GM19468 (cell line): ENCODE measurements around the gene AIMP2.
"Not testable (repeated sequence)": the region's sequence is repeated elsewhere in the genome, so short reads cannot be mapped to it uniquely, and the experiment has no call there.

Experiments used
- ATAC-seq: cut with Tn5 transposase; IDR thresholded peaks from one replicate; pipeline ENCODE4 v1.9.1; 2021; ENCODE audit warnings: mild to moderate bottlenecking, moderate library complexity, moderate number of reproducible peaks; ENCODE audit not compliant: unreplicated experiment; ENCODE audit errors: extremely low read depth

The AIMP2 gene

DNA sequence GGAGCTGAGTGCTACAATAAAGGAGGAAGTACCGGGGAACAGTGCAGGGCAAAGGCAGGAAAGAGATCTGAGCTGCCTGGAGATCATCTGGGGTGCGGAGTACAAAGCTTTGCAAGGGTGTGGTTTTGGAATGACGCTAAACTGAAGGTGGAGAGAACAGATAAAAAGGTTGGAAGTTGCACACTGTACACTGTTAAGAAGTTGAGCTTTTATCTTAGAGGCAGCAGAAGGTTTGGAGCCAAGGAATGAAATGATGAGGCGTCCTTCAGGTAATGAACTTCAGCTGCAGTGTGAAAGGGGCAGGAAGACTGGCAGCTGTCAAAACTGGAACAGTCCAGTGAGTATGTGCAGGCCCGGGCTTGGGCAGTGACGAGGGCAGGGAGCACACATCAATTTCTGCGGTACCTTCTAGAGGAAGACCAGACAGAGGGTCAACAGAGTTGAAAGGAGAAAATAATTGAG, 14.9 kb downstream of the AIMP2 start:
- ATAC-seq: no peak

DNA sequence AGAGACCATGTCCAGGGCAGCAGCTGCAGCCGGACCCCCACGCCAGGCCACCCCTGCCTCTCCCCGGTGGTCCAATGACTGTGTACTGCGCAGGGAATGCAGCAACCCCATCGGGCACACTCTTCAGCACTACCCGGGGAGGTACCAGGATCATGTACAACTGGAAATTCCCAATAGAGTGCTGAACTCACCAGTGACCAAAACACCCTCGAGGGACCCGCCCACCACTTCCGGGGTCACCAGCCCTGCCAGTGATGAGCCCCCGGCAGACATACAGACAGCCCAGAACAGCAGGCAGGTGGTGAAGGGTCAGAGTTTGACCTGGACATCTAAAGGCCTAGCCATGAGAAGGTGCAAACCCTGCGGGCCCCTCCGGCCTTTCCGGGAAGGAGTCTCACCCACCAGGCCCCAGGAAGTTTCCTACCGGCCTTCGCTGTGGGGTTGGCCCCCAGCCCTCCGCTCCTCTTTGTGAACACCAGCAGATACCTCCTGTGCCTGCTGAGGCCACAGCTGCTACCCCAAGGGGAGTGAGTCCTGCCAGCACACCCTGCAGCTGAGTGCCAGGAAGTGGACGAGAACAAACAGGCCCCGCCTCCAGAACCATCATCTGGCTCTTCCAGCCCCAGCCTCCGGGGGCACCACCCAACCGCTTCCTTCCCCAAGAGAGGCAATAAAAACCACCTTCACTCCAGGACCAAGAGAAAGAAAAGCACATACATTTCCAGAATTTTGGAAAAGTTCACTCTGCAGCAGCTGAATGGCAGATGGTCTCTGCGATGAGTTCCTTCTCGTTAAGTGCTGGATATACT, 17.1 kb downstream of the AIMP2 start:
- ATAC-seq: peak; percentile 49

DNA sequence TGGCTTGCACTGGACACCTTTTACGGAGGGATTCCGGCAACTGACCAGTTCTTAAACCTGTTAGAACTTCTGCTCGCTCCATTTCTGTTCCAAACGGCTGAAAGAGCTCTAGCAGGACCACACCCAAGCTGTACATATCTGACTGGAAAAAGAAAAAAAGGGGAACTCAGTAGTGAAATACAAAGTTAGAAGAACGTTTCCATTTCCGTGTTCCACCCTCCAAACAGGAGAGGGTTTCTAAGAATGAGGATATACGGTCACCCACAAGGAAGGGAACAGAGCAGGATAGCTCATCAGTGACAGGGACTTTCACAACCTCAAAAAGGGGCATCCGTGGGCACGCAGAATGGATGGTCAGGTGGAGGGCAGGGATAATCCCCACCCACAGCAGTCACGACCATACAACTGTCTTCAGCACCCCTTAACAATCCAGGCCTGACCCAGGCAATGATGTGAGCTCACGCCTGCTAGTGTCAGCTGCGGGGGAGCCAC, 17.8 kb downstream of the AIMP2 start:
- ATAC-seq: no peak

DNA sequence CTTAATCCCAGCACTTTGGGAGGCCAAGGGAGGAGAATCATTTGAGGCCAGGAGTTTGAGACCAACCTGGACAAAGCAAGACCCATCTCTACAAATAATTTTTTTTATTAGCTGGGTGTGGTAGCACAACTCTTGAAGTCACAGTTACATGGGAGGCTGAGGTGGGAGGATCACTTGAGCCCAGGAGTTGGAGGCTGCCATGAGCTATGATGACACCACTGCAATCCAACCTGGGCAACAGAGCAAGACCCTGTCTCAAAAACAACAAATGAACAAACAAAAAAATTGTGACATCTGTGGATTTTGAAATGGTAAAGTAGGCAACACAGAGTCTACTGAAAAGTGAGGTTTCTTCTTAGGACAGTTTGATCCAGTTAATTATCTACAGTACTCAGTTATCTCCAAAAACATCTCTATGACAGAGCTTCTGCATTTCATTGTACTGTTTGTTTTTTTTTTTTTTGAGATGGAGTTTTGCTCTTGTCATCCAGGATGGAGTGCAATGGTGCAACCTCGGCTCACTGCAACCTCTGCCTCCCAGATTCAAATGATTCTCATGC, 18.8 kb downstream of the AIMP2 start:
- no peak for ATAC-seq

DNA sequence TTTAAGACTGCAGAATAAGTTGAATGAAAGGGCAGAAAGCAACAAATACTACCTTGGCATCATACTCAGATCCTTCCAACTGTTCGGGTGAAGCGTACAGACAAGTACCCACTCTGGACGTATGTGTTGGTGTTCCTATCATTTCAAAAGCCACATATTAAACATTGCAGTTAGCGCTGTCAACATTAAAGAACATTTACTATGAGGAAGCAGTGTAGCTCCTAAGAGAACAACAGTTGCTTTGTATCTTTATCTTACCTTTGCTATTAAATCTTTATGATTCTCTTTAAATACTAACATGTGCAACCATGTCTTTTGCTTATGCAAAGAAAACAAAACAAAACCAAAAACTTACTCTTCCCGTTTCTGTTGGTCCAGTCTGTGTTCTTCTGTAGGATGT, 19.5 kb downstream of the AIMP2 start:
- ATAC-seq: no peak

DNA sequence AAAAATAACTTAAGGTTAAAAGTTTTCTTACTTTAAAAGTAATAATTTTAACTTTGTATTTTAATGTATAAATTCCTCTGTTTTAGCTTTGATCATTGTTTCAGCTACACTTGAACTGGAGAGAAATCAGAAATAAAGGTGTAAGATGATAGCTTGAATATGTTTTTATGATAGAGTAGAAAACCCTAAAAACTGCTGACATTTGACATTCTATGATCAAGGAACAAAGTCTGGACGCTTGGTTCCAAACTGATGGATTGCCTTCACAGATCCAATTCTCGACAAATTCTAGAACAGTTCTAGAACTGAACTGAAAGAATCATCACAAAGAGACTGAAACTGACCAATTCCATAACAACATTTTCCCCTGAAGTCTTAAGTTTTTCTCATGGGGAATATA, 21.9 kb downstream of the AIMP2 start, which contains the start of gene ANKRD61:
Gene ANKRD61, plus strand, starts transcription at position 389 of the 400 bp plus-strand sequence. Its CDS starts 0 bp downstream, at position 389.
- no peak for ATAC-seq

DNA sequence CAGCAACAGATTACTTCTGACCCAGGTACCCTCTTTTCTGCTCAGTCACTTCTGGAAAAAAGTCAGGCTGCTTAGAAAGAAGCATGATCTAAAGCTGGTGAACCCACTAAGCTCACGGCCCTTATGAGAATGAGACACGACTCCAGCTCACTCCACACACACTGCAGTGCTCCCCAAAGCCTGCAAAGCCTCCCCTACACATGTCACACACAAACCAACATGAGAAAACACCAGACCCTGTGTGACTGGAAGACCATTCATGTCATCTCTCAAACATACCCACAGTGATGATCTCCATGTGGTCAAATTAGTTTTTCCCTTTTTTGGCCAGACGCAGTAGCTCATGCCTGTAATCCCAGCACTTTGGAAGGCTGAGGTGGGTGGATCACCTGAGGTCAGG, 22.5 kb downstream of the AIMP2 start:
- ATAC-seq: no peak

DNA sequence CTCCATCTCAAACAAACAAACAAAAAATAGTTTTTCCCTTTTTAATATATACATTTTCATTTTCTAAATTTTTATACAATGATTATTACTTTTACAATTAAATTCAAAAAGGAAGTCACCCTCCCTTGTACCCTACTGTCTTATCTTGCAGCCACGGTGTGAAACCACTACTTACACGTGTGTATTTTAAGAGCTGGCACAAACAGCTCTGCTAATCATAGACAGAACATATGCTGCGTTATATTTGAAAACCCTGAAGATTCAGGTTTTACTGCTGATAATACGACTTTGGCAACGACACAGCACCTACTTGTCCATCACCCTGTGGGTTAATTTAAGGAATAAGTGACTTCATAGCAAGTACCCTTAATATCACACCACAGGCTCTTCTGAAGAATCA, 23.1 kb downstream of the AIMP2 start:
- ATAC-seq: no peak

DNA sequence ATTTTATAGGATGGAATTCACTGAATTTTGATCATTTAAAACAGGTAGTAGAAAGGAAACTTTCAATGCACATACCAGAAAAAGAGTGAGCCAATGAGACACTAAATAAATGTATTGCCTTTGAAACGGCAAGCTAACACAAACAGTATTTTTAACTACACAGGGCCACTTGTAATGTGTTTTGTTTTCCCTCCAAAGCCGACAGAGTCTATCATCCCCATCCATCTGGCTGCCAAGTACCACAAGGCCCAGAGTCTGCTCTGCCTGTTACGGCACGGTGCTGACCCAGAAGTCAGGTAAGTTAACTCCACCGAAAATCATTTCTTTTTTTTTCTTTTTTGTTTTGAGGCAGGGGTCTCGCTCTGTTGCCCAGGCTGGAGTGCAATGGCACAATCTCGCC, 23.6 kb downstream of the AIMP2 start:
- no peak for ATAC-seq

DNA sequence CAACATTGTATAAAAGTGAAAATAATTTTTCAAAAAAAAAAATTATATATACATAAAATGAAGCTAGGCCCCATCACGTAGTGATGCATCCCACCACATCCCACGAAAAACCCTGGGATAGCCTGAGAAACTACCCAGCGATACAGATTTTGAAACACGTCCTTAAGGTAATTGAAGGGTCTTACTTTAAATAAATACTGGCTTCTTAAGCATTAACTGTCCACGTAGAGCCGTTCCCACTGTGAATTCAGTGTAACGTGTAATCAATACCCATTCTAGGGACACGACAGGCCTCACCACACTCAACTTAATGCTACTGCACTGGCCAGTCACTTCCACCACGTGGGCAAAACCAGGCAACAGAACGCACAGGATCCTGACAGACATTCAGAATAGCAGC, 26.1 kb downstream of the AIMP2 start:
- no peak for ATAC-seq

DNA sequence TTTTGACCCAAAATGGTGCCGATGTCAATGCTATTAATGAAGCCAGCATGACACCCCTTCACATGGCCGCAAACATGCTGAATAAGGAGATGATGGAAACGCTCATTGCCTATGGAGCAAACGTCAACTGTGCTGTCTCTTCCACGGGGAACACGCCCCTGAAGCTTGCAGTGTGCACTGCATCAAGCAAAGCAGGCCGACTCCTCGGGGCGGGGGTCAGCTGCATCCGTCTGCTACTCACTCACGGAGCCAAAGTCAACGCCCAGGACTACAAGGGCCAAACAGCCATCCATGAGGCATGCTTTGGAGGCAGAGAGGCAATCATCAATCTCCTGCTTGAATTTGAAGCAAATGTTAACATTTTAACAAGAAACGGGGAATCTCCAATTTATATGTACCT, 26.6 kb downstream of the AIMP2 start:
- ATAC-seq: no peak

DNA sequence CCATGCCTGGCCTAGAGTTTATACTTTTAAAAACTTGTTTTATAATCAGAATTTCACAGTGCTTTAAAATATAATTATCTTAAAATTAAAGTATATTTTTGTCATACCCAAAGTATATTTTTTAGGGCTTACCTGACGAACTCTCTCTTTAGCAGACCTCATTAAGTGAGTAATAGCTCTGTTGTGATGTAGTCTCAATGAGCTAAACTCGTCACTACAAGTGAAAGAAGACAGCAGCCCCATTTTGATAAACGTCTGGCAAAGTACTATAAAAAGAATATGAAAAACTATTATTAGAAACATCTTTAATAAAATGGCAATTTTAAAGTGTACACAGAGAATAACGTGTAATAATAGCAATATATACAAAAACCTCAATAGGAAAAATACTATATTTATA, 40.7 kb downstream of the AIMP2 start:
- ATAC-seq: no peak

DNA sequence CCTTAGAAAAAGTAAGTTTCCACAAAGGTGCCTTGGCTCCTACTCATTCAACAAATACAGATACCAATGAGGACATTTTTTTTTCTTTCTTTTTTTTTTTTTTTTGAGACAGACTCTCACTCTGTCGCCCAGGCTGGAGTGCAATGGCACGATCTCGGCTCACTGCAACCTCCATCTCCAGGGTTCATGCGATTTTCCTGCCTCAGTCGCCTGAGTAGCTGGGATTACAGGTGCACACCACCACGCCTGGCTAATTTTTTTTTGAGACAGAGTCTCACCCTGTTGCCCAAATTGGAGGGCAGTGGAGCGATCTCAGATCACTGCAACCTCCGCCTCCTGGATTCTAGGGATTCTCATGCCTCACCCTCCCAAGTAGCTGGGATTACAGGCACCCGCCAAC, 42.1 kb downstream of the AIMP2 start:
- not testable (repeated sequence) for ATAC-seq

DNA sequence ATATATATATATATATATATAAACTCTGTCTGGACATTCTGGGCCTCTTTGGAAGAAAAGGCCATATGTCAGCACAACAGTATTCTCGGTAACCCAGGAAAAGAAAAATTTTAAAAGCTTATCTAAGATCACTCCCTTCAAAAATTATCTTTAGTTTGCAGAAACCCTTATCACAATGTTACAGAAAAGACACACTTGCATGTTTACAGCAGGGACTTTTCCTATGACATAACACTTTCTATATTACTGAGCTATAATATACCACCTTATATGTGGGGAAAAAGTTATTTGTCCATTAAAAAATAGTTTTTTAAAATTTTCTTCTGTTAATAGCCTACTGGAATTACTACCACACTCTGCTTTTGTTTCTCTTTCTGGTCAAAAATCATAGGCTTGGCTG, 47.5 kb downstream of the AIMP2 start:
- ATAC-seq: no peak

DNA sequence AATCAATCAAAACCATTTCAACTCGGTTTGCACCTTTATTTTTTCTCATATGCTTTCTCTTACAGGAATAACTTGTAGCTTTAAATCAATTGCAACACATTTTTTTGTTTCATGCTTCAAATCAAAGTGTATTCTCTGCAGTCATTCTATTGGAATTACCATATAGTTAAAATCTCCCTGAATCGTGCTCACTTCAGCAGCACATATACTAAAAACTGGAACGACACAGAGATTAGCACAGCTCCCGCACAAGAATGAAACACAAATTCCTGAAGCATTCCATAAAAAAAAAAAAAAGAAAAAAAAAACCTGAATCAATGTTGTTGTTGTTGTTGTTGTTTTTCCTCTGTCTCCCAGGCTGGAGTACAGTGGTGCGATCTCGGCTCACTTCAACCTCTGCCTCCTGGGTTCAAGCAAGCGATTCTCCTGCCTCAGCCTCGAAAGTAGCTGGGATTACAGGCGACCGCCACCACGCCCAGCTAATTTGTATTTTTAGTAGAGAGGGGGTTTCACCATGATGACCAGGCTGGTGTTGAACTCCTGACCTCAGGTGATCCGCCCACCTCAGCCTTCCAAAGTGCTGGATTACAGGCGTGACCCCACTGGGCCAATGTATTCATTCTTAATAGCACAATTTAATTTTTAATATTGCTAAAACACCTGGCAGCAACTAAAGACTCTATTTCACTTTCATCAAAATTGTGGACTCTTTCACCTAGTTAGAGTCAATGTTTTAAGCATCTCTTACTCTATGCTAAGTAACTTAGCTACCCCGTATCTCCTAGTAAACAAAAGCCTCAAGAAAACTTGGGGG, 48.5 kb downstream of the AIMP2 start:
- no peak for ATAC-seq

DNA sequence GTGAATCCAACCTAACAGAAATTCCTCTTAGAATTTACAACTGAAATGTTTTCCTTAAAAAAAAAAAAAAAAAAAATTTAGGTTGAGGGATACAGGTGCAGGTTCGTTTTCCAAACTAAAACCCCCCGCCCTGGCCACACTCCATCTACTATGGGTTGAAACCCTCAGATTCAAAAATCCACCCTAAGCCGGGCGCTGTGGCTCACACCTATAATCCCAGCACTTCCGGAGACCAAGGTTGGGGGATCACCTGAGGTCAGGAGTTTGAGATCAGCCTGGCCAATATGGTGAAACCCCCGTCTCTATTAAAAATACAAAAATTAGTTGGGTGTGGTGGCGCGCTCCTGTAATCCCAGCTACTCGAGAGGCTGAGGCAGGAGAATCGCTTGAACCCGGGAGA, 50.9 kb downstream of the AIMP2 start:
- not testable (repeated sequence) for ATAC-seq

DNA sequence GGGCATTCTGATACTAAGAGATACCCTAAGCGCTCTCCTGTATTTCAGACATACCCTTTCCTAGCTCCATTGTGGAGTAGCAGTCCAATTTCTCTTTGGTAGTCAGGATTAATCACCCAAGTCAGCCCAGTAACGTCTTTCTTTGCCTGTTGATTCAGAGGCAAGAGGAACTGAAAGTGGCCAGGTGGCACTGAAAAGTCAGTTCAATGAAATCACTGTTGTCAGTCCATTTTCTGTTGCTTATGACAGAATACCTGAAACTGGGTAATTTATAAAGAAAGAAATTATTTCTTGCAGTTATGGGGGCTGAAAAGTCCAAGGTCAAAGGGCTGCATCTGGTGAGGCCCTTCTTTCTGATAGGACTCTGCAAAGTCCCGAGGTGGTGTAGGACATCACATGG, 62.3 kb downstream of the AIMP2 start:
- no peak for ATAC-seq
